HG02763 (cell line): ENCODE data around the gene UGGT2.
"Not testable (repeated sequence)": the region's sequence is repeated elsewhere in the genome, so short reads cannot be mapped to it uniquely, and the experiment has no call there.

Experiments
- ATAC-seq: cut with Tn5 transposase; IDR thresholded peaks from one replicate; pipeline ENCODE4 v1.9.1; 2021; ENCODE audit warnings: mild to moderate bottlenecking, moderate library complexity; ENCODE audit not compliant: unreplicated experiment

UGGT2 gene

DNA sequence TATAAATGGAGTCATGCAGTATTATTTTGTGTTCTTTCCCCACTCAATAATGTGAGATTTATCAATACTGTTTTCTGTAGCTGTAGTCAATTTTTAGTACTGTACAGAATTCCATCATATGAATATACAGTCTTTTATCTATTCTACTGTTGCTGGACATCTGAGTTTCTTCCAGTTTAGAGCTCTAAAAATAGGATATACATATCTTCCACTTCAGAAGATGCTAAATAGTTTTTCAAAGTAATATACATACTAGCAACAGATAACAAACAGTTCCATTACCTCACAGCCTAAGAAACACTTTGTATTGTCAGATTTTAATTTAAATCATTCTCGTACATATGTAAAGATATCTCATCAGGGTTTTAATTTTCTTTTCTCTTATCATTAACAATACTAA, 149.6 kb downstream of the UGGT2 start:
- no peak for ATAC-seq

- ATAC-seq: no peak
Measured at GRCh38 chr13:95902741-95903140, 150.5 kb downstream of the UGGT2 start.

GRCh38 chr13:95898256-95898655, 154.9 kb downstream of the UGGT2 start:
- ATAC-seq: no peak

GRCh38 chr13:95896301-95896700, 156.9 kb downstream of the UGGT2 start:
- ATAC-seq: no peak

DNA sequence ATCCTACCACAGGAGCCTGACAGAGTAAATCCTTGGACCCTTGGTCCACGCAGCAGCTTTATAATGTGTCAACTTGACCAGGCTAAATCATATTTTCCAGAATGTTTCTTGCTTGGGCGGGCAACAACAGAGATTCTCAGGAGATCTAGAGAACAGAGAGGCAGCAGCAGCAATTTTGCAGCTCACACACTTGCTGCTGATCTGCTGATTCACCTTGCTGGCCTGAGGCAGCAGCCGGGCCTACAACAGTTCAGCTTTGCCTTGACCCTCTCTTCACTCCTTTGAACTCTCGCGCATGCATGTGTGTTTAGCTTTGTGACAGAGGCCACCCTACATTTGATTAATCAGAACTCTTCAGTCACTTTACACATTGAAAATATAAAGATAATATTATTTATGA, 159.3 kb downstream of the UGGT2 start:
- ATAC-seq: no peak

GRCh38 chr13:95882121-95882520, 171.1 kb downstream of the UGGT2 start:
- ATAC-seq: no peak

GRCh38 chr13:95880331-95880730, 172.9 kb downstream of the UGGT2 start:
- no peak for ATAC-seq

DNA sequence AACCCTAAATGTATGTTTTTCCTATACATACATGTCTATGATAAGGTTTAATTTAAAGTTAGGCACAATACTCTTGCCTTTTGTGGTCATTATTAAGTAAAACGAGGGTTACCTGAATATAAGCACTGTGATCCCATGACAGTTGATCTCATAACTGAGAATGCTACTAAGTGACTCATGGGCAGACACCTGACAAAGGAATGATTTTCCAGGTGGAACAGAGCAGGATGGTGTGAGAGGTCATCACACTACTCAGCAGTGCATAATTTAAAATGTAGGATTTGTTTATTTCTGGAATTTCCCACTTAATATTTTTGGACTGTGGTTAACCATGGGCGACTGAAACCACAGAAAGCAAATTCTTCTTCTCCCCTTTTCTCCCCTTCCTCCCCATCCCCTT, 178.9 kb downstream of the UGGT2 start:
- no peak for ATAC-seq

- no peak for ATAC-seq
Measured at GRCh38 chr13:95870421-95870820, 182.8 kb downstream of the UGGT2 start.

- ATAC-seq: no peak
Measured at GRCh38 chr13:95865080-95865615, 188.1 kb downstream of the UGGT2 start.

- no peak for ATAC-seq
Measured at GRCh38 chr13:95862408-95862807, 190.8 kb downstream of the UGGT2 start.

- ATAC-seq: no peak
Measured at GRCh38 chr13:95861296-95861695, 191.9 kb downstream of the UGGT2 start.

DNA sequence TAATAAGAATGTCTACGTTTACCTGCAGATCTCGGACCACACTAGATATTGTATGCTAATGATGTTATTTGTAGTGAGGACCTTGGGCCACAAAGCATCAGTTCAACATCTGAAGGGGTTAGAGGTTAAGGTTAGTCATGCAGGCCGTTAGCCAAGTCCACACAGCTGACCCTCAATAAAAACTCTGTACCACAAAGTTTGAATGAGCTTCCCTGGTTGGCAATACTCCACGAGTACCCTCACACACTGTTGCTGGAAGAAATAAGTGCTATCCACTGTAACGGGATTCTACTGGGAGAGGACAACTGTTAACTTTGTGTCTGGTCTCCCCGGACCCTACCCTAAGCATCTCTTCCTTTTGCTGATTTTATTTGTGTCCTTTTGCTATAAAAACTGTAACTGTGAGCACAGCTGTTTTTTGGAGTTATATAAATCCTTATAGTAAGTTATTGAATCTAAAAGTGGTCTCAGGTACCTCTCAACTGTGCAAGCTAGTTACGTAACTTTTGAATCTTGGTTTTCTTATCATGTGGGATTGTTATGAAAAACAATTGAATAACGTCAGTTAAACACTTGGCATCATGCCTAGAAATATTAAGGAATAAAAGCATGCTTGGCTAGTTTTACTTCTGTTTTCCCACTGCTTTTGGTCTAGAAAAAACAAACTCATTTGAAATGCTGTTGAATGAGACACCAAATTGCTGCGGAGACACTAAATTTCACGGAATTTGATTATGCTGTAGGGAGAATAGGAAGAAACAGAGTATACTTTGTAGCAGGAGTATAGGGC, 194.7 kb downstream of the UGGT2 start:
- ATAC-seq: no peak

DNA sequence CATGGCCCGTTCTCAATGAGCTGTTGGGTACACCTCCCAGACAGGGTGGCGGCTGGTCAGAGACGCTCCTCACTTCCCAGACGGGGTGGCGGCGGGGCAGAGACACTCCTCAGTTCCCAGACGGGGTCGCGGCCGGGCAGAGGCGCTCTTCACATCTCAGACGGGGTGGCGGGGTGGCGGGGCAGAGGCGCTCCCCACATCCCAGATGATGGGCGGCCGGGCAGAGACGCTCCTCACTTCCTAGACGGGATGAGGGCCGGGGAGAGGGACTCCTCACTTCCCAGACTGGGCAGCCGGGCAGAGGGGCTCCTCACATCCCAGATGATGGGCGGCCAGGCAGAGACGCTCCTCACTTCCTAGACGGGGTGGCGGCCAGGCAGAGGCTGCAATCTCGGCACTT, 207.5 kb downstream of the UGGT2 start:
- not testable (repeated sequence) for ATAC-seq

GRCh38 chr13:95842898-95843297, 210.3 kb downstream of the UGGT2 start:
- no peak for ATAC-seq

- no peak for ATAC-seq
Measured at GRCh38 chr13:95841894-95842293, 211.3 kb downstream of the UGGT2 start.

DNA sequence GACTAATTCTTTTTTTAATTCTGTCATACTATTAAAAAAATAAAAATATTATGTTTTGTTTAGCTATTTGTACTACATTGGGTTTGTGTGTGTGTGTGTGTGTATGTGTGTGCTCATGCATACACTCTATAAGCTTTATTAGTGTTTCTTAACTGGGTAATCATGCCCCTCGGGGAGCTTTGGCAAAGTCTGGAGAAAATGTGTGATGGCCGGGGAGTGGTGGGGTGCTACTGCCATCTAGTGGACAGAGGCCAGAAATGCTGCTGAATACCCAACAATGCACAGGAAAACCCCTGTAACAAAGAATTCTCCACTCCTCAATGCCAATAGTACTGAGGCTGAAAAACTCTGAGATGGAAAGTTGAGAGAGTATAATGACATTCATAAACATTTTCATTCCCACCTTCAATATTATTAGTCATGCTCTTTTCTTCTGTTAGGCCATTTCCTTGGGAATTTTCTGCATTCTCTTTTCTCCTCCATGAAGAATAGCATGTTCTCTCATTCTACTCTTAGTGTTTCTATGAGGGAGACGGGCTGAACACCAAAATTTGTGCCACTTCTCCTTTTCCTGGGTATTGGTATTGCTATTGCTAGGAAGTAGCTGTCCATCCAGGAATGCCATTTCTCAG, 219.0 kb downstream of the UGGT2 start:
- ATAC-seq: peak; percentile 73

GRCh38 chr13:95833719-95834118, 219.5 kb downstream of the UGGT2 start:
- no peak for ATAC-seq

DNA sequence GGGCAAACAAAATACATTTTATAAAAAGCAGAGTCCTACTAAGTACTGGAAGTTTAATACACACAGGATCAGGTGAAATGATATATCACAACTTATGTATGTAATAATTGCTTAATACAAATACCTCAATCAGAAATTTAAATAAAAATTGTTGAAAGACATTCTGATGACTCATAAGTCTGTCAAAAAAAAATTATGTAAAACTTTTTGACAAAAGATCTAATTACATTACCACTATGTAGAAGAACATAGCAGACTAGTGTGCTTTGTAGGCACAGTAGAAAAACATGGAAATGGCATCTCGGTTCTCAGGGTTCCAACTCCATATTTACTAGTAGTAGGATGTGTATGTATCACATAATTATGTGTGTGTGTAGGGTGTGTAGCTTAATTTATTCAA, 220.1 kb downstream of the UGGT2 start:
- ATAC-seq: no peak

DNA sequence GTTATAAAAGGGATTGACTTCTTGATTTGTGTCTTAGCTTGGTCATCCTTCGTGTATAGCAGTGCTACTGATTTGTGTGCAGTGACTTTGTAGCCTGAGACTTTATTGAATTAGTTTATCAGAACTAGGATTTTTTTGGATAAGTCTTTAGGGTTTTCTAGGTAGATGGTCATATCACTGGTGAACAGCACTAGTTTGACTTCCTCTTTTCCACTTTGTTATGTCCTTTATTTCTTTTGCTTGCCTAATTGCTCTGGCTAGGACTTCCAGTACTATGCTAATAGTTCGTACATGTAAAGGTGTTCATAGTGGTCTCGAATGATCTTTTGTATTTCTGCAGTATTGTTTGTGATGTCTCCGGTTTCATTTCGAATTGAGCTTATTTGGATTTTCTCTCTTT, 230.9 kb downstream of the UGGT2 start:
- ATAC-seq: no peak

- no peak for ATAC-seq
Measured at GRCh38 chr13:95814495-95814894, 238.7 kb downstream of the UGGT2 start.

GRCh38 chr13:95813139-95813538, 240.1 kb downstream of the UGGT2 start:
- ATAC-seq: no peak
